Bone marrow (tissue), 2 donors: ENCODE data around the gene GIPC2.
"Not testable (repeated sequence)": the region's sequence is repeated elsewhere in the genome, so short reads cannot be mapped to it uniquely, and the experiment has no call there.

Experiments used
- DNase-seq, 2 donors: peaks; one replicate each; lab custom pipeline; 2025; lab: John Stamatoyannopoulos, UW

Gene GIPC2

DNA sequence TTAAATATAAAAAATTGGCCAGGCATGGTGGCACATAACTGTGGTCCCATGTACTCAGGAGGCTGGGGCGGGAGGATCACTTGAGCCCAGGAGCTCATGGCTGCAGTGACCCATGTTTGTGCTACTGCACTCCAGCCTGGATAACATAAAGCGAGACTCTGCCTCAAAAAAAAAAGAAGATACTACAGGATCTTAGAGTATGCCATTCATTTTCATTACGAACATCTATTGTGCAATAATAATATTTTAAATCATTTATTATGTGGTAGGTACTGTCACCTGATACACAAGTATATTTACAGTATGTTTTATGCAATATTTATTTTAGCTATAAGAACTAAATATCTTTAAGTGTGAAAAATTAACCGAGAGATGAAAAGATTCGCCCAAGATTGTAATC is 9.3 kb upstream of the GIPC2 start:
- no peak for DNase-seq

DNA sequence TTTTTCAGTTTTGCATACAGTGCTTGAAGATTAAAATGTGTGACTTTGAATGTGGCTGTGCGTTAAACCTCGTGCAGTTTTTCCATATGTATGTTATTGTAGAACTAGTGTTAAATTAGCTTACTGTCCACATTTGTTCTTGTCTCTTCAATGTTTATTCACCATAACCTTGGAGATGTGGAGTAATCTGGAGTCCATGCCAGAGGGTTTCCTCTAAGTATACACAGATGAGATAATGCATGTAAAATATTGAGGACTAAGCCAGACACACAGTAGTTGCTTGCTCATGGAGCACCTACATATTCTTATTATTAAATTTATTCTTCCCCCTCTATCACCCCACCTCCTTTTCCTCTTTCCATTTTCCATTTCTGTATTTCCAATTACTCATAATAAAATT is 7.7 kb upstream of the GIPC2 start:
- DNase-seq: no peak

DNA sequence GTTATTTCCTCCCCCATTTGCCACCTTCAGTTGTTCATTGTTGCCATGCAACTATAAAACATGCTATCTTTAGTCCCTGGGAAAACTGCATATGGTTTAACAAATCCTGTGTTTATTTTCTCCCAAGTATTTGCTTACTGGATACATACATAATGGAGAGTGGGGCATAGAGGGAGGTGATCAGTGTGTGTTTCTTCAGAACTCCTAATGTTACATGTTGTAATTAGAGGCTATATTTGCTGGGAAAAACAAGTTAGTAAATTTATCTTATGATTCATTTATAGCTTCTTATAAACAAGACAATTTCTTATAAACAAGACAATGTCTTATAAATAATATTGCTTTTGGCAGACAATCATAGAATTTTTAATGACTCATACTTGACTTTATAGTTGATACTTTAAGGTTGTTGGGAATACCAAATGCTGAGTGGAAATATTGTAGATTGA is 7.3 kb upstream of the GIPC2 start:
- no peak for DNase-seq

DNA sequence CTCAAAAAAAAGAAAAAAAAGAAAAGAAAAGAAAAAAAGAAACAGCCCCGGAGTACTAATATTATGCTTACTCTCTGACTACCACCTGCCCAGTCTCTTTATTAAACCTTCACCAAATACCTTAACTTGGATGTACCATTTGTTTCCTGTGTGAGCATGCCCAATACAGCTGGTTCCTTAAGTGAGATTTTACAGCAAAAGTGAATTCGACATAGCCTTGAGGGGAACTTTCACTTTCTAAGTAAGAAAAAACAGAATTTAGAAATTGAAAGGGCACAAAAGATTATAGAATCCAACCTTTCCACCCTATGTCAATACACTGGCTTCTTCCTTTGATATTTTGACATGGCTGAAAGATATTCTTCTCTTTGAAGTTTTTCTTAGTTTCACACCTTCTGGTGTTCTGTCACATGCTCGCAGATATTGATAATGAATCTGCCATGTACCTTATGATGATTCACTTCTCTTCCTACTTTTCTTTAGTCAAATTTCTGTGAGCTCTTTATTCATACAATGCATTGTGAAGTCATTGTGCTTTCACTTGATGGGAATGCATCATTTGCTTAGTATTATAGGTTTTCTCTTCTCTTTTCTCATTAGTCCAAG is 5.2 kb upstream of the GIPC2 start:
- DNase-seq: no peak

DNA sequence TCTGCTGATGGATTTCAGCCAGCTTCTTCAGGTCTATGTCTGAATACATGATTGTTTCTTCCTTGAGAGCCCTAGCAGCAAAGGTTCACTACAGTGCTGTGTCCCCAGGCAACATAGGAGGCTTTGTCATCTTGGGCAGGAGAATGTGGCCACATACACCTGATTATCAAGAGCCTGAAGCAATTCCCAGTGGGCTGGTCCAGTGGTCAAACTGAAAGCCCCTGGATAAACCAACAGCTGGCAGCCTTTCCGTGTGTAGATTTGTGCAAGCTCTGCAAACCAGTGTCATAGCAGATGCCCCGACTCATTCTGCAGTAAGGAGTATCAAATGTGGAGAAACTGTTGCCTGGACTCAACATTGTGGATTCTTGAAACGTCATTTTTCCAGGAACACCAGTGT is 2.3 kb upstream of the GIPC2 start:
- no peak for DNase-seq

DNA sequence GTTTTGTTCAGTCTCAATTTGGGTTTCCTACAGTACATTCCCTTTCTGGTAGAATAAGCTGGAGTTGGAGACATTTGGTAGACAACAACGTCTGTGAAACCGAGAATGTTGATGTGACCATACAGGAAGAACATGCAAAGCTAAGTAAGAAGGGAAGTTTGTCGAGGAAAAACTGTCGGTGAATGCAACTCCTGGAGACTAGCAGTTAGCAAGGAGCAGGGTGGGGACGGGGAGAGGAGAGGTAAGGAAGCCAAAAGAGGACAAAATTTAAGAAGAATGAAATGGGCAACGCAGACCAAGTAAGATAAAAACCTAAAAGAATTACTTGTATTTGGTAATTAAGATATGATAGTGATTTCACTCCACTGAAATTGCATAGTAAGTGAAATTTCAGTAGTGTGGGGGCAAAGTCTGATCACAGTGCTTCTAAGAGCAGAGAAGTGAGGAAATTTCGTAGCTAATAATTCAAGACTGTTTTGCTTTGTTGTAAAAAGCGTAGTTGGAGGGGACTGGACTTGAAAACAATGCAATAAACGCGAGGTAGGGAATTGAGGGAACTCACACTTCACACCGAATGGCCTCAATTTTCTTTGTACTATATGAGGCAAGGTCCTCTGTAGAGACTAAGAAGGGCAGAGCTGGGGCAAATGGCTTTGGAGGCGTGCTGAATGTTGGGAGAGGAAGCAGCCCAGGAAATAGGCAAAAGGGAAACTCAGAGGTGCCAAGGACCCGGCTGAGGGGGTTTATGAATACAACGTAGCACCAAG is 787 bp upstream of the GIPC2 start:
- no peak for DNase-seq

DNA sequence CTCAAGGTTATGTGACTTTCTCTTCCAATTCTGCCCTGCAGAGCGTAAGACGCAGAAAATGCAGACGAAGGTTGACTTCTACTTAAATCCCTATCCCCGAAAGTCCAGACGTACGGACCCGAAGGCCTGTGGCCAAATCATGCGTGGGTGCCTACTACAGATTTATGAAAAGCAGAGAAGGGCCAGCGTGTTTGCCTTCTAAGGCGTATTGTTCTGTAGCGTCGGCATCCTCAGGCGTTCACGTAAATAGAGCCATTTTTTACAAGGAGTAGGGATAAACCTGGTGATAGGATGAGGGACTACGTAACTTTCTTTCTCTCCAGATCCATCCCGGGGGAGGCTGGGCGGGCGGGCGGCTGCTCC is 222 bp upstream of the GIPC2 start:
- DNase-seq: no peak

DNA sequence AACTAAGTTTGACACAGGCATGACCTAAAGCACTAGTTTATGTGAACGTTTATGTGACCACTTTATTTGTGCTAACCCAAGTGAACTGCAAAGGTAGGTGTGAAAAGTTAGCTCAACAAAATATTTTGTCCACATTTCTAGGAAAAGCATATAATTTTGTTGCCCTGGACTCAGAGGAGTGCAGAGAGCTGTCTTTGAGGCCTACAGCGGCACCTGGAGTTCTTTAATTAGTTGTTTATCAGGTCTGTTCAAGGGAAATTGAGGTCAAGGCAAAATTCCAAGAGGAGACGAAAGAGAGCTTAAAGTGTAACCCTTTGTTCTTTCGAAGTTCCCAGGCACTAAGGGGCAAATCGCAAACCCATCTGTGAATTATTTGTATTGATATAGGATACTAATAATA is 1.3 kb downstream of the GIPC2 start:
- no peak for DNase-seq

DNA sequence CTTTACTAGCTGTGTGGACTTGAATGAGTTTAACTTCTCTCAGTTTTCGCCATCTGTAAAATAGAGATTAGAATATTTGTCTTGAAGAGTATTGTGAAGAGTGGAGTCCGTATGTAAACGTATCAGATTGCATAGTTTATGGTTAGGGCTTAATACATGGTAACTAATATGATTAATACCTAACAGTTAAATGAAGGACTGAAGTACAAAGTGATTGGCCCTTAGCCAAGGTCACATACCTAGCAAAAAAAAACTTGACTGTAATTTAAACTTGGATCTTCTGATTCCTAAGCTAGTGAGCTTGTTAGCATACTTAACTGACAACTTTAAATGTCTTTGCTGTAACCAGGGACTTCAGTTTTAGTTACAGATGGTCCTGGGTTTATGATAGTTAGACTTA is 1.9 kb downstream of the GIPC2 start:
- no peak for DNase-seq

DNA sequence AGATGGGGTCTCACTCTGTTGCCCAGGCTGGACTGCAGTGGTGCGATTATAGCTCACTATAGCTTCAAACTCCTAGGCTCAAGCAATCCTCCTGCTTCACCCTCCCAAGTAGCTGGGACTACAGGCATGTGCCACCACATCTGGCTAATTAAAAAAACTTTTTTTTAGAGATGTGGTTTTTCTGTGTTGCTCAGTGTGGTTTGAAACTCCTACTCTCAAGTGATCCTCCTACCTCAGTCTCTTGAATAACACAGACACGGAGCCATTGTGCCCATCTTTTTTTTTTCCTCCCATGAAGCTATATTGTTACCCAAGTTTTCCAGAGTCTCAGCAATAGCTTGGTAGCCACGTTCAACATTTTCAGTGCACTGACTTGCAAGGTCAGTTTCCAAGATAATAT is 2.7 kb downstream of the GIPC2 start:
- no peak for DNase-seq

DNA sequence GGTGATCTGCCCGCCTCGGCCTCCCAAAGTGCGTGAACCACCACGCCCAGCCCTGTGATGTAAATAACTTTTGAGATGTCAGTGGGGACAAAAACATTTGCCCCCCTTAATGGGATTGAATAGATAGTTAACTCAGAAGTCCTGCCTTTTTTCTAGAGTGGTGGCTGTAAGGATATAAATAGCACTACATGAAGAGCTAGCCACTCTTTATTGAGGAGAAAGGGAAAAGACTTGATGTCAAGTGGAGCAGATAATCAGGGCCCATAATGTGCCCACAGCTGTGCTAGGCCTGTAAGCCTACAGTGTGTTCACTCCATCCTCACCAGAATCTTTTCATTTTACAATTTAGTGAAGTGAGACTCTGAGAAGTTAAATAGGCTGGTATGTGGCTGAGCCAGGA is 3.6 kb downstream of the GIPC2 start:
- no peak for DNase-seq

DNA sequence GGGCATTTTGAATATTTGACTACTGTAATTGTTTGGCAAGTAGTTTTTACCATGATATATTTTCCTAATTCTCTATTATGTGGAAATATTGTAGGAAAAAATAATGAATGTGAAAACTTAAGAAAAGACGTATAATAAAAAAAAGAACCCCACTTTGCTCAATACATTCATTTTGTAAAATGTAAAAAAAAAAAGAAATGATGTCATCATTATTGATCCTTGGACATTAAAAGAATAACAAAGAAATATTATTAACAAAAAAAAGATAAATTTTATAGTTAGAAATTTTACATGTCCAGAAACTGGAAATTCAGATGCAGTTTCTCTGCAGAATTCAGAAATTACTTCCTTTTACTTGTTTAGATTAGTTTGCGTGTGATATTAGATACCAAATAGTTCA is 5.2 kb downstream of the GIPC2 start:
- no peak for DNase-seq

DNA sequence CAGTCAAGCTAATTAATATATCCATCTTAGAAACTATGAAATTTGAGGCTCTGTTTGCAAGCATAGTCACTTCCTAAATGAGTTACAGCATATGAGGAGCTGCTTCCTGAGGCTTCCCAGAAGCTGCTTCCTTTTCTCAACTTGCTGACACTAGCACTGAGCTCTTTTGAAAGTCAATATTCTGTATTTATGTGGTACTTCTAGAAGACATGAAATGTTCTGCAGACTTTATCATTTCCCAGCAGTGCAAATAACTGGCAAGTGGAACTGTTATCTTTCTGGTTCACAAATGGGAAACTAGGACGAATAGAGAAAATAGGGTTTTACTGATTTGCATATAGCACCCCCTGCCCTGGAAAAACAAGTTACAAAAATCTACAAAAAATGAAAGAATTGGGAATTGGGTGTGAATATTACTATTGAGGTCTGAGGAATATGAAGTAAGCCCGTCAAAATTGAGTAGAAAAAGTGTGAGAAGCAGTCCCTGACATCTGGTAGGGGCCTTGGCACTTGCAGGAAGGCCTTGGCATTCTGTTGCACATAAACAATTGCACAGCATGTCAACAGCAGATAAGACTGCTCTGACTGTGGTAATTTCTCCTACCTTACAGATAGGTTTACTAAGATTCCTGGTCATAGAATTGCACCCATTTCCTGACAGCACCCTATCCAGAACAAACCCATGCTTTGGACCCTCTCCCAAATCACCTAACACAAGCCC is 7.1 kb downstream of the GIPC2 start:
- DNase-seq: no peak

DNA sequence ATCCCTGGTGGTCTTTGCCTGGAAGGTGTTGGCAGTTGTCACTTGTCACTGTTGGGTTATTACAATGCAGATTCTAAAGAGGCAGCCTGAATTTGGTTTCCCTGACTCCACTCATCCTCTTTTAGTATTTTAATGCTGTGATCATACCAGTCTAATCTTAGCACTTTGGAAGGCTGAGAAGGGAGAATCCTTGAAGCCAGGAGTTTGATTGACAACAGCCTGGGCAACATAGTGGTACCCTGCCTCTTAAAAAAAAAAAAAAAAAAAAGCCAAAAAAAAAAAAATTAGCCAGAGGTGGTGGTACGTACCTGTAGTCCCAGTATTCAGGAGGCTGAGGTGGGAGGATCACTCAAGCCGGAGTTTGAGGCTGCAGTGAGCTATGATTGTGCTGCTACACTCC is 7.7 kb downstream of the GIPC2 start:
- no peak for DNase-seq

DNA sequence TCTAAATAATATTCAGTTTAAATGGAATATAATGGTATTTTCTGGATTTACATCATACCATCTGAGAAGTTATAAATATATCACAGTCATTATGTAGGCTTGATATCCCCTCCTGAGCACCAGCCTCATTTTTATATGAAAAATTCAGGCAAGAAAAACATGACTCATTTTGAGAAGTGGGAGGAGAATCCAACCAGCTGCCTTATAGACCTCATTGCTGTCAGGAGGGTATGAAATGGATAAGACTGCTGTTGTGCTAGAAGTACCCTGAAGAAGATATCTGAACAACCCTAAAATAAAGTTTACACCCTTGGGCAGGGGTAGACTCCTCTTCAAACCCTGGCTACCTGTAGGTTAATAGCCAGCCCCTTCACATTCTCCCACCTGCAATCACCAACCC is 8.8 kb downstream of the GIPC2 start:
- DNase-seq: no peak

DNA sequence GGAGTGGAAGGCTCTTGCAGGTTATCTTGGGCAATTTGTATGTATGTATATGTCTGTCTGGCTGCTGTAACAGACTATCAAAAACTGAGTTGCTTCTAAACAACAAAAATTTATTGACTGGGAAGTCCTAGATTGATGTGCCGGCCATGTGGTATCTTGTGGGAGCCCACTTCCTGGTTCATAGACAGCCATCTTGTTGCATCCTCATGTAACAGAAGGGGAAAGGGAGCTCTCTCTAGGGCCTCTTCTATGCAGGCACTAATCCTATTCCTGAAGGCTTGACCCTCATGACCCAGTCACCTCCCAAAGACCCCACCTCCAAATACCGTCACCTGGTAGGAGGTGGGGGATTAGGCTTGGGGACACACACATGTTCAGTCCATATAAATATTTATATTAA is 9.2 kb downstream of the GIPC2 start:
- no peak for DNase-seq

DNA sequence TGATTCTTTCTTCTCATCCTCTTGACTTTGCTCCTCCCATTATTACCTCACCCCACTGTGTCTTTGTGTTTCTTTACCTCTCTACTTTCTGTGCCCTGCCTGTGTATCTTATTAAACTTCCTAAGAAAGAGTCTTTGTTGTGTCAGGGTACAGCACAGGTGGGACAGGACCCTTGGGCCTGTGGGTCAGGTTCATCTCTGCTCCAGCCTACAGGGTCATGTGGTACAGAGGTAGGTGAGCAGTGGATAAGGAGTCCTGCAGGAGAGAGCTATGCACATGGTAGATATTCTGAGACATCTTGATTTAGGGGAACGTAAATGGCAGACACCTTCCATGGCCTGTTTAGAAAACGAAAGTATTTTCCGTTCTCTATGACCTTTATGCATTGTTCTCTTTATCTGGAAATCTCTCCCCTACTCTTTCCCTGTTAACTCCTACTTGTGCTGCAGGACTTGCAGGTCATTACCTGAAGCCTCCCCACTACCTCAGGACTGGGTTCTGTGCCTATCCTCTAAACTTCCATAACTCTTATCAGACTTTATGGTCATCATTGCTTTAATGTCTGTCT is 9.9 kb downstream of the GIPC2 start:
- DNase-seq: no peak

DNA sequence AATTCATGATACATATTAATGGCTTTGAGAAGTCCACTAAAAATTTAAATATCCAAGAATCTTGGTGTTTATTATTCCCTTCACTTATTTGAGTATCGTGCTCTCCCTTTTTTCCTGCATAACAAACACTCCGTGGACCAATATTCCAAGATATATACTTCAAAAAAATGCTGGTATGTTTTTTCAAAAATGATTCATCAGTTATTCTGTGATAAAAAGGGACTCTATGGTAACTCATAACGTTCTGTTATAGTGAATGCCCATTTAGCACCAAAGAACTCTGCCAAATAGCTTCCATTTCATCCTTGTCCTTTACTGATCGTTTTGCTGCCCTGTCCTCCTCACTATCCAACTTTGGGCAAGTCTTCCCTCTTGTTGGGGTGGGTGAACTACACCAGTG is 12.9 kb downstream of the GIPC2 start:
- no peak for DNase-seq

DNA sequence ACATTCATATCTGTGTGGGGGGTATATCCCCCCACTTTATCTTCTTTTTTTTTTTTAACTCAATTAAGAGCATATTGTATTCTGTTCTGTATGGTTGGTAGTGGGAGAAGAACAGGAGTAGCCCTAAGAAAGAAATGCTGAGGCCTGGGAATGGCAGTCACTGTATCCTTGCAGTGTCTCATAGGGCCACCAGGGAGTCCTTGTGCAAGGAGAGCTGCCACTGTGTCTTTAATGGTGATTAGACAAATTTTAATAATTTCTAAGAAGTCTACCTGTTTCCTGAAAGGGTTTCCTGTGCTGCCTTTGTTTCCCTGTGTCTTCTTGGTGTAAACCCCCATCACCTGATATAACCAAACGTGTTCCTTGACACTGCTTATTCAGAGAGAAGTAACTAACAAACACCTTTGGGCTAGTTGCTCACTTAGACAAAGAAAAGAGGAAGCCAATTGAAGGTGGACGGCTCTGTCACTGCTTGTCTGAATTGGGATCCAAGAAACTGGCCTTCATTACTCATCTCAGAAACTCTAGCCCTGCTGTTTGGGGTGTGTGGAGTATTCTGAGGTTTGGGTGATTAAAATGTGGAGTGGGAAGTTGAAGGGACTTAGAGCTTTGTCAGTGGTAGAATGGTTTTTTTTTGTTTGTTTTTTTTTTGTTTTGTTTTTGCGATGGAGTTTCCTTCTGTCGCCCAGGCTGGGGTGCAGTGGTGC is 15.2 kb downstream of the GIPC2 start:
- DNase-seq: no peak

DNA sequence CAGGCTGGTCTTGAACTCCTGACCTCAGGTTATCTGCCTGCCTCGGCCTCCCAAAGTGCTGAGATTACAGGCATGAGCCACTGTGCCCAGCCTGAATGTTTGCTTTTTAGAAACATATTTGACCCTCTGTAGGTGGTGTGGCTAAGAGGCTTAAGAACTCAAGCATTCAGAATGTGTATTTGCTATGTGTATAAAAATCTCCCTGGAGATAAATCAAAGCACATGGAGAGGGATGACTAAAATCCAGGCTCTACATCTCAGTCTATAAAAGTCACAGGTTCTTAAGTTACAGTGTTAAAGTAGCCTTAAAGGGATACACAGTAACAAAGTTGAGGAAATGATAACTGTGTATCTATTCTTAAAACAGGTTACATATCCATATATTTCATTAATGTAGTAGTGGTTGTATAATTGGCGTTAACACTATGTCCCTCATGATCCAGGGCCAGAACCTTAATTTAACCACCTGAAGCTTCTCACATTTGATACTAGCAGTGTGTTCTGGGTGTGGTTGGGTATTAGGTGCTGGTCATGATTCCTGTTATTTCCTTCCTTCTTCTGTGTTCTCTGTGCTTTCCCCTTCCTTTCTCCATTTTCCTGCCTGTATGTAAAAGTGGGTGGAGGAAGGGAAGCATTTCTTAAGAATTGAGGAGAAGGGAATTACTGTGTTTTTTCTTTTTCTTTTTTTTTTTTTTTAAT is 16.2 kb downstream of the GIPC2 start:
- no peak for DNase-seq

DNA sequence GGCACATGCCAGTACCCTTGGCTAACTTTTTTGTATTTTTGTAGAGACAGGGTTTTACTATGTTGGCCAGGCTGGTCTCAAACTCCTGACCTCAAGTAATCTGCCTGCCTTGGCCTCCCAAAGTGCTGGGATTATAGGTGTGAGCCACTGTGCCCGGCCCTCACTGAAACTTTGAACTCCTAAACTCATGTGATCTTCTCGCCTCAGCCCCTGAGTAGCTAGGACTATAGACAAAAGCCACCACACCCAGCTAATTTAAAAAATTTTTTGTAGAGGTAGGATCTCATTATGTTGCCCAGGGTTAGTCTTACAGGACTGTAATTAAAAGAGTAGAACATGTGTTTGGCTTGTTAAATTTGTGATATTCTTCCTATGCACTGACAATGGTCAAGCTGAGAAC is 19.1 kb downstream of the GIPC2 start:
- DNase-seq: not testable (repeated sequence)
